GM12878 (cell line): ENCODE measurements around the gene KLF4. TPM values are rescaled to one million over a fixed set of nuclear protein-coding genes. Genes with fewer than 3 reads are reported as not detected.

Source experiments
- ATAC-seq: fragments of 200-7000 bp; cut with Tn5 transposase; 3 replicates; pipeline ENCODE4 v1.9.1; 2020; ENCODE audit warnings: mild to moderate bottlenecking, moderate library complexity
- BruUV-seq: library from RNA; stranded (reverse); fragments of 400-500 nt; replicated peaks from 2 replicates; lab custom pipeline; 2021; lab: Mats Ljungman, UMichigan
- CTCF ChIA-PET: fragments of 300-600 bp; sonication (Branson Sonifier 250); formaldehyde crosslinking; extraction: SDS; loops from one replicate; lab custom pipeline; 2021; ENCODE audit warnings: inconsistent platforms; lab: Yijun Ruan, JAX
- POLR2A ChIA-PET: fragments of 350-600 bp; formaldehyde crosslinking; extraction: SDS; loops from one replicate; lab custom pipeline; 2021; ENCODE audit warnings: inconsistent platforms; lab: Charles Lee
- RAD21 ChIA-PET: fragments of 300-600 bp; sonication (Branson Sonifier 250); formaldehyde crosslinking; loops from one replicate; lab custom pipeline; 2023; ENCODE audit warnings: antibody characterized with exemption; ENCODE audit not compliant: unreplicated experiment; lab: Charles Lee
- SMC1A ChIA-PET: fragments of 300-600 bp; sonication (Branson Sonifier 250); formaldehyde crosslinking; loops from one replicate; lab custom pipeline; 2023; ENCODE audit not compliant: unreplicated experiment, uncharacterized antibody; lab: Charles Lee
- DNase-seq: peaks from one replicate; pipeline ENCODE4 v3.0.0-alpha.2; 2011; ENCODE audit warnings: low read depth, low spot score
- FAIRE-seq: peaks from 3 replicates; lab custom pipeline; 2011; peaks lifted over from hg19 to GRCh38; lab: Jason Lieb, UNC
- H2AFZ ChIP-seq: 2 replicates; pipeline ENCODE4 v1.6.0; 2011; ENCODE audit warnings: low read depth, low read length, control low read depth; ENCODE audit not compliant: control insufficient read depth
- H3K27ac ChIP-seq: 2 replicates; pipeline ENCODE4 v1.5.1; 2011; ENCODE audit warnings: control low read depth; ENCODE audit not compliant: control insufficient read depth, insufficient read depth
- H3K27me3 ChIP-seq, 2 experiments: replicated peaks in 1 of 2; 2 replicates each; pipeline versions ENCODE4 v1.6.0 to v1.6.1; 2011; ENCODE audit warnings: low read length in 1 of 2; ENCODE audit not compliant: control insufficient read depth in 2 of 2, insufficient read depth in 2 of 2
- H3K36me3 ChIP-seq, 2 experiments: 2 replicates each; pipeline ENCODE4 v1.5.1; 2011; ENCODE audit warnings: low read length in 1 of 2; ENCODE audit not compliant: control insufficient read depth in 2 of 2, insufficient read depth in 2 of 2
- H3K4me1 ChIP-seq: 2 replicates; pipeline ENCODE4 v1.6.1; 2011; ENCODE audit warnings: mild to moderate bottlenecking, low read length, moderate library complexity, mixed read lengths; ENCODE audit not compliant: control insufficient read depth, insufficient read depth
- H3K4me2 ChIP-seq: 2 replicates; pipeline ENCODE4 v1.6.0; 2011; ENCODE audit warnings: control low read depth; ENCODE audit not compliant: control insufficient read depth, insufficient read depth
- H3K4me3 ChIP-seq: fragments of 200-600 bp; sonication (generic); 2 replicates; pipeline ENCODE4 v1.5.1; 2016
- H3K79me2 ChIP-seq: 2 replicates; pipeline ENCODE4 v1.6.0; 2011; ENCODE audit warnings: low read length; ENCODE audit not compliant: control insufficient read depth, insufficient read depth
- H3K9ac ChIP-seq: 2 replicates; pipeline ENCODE4 v1.8.0; 2011; ENCODE audit warnings: low read length, control low read depth, mixed read lengths; ENCODE audit not compliant: control insufficient read depth, insufficient read depth
- H3K9me3 ChIP-seq: replicated peaks from 3 replicates; pipeline ENCODE4 v1.5.1; 2011; ENCODE audit warnings: mild to moderate bottlenecking, low read length; ENCODE audit not compliant: control insufficient read depth, insufficient read depth
- H4K20me1 ChIP-seq: 2 replicates; pipeline ENCODE4 v1.6.0; 2011; ENCODE audit not compliant: control insufficient read depth, insufficient read depth
- CEBPZ ChIP-seq: fragments of 150-350 bp; IDR thresholded peaks from 2 replicates; pipeline ENCODE4 v1.6.1; 2016; ENCODE audit warnings: low read depth, low read length
- DPF2 ChIP-seq: fragments of 450-650 bp; IDR thresholded peaks from 2 replicates; pipeline ENCODE4 v1.6.1; 2017; ENCODE audit warnings: mild to moderate bottlenecking
- ELK1 ChIP-seq: IDR thresholded peaks from 2 replicates; pipeline ENCODE4 v1.6.1; 2012; ENCODE audit warnings: low read depth, low read length, improper control_type of control experiment
- GATAD2B ChIP-seq: fragments of 450-650 bp; conservative IDR thresholded peaks from 2 replicates; pipeline ENCODE4 v1.6.1; 2017; ENCODE audit warnings: low read depth, mild to moderate bottlenecking, moderate library complexity
- HDAC2 ChIP-seq: fragments of 200-600 bp; sonication (generic); IDR thresholded peaks from 2 replicates; pipeline ENCODE4 v1.6.1; 2017
- IKZF1 ChIP-seq: fragments of 450-650 bp; conservative IDR thresholded peaks from 2 replicates; pipeline ENCODE4 v1.6.1; 2017; ENCODE audit warnings: antibody characterized with exemption, mild to moderate bottlenecking
- MEF2A ChIP-seq: IDR thresholded peaks from 2 replicates; pipeline ENCODE4 v1.6.1; 2011; ENCODE audit warnings: low read depth, mild to moderate bottlenecking, low read length, moderate library complexity; ENCODE audit not compliant: insufficient read depth
- NBN ChIP-seq: fragments of 450-650 bp; IDR thresholded peaks from 2 replicates; pipeline ENCODE4 v1.6.1; 2016
- SIX5 ChIP-seq: IDR thresholded peaks from 2 replicates; pipeline ENCODE4 v1.6.1; 2011; ENCODE audit warnings: mild to moderate bottlenecking, low read depth, low read length, moderate library complexity; ENCODE audit not compliant: severe bottlenecking
- TCF7 ChIP-seq: IDR thresholded peaks from 2 replicates; pipeline ENCODE4 v1.6.1; 2014; ENCODE audit warnings: antibody characterized with exemption, borderline replicate concordance
- ZBTB4 ChIP-seq: fragments of 450-650 bp; formaldehyde crosslinking; IDR thresholded peaks from 2 replicates; pipeline ENCODE4 v1.4.0; 2022; ENCODE audit warnings: mild to moderate bottlenecking, moderate library complexity
- ZNF217 ChIP-seq: fragments of 450-650 bp; IDR thresholded peaks from 2 replicates; pipeline ENCODE4 v1.6.1; 2017; ENCODE audit warnings: antibody characterized with exemption, mild to moderate bottlenecking
- ZNF592 ChIP-seq: fragments of 450-650 bp; IDR thresholded peaks from 2 replicates; pipeline ENCODE4 v1.6.1; 2017; ENCODE audit warnings: mild to moderate bottlenecking, moderate library complexity
- WGBS: methylation state at CpG from one replicate; pipeline ENCODE4 v1.1.6; 2016; ENCODE audit warnings: low lambda C conversion rate; ENCODE audit not compliant: insufficient replicate concordance, insufficient coverage; ENCODE audit errors: missing lambda C conversion rate; 5-methylcytosine and 5-hydroxymethylcytosine counted together
- in situ Hi-C: fragments of 300-500 bp; cut with MboI; formaldehyde crosslinking; loops from 9 replicates; pipeline ENCODE4 v1.14.3; 2018; ENCODE audit warnings: mixed read lengths
- intact Hi-C: fragments of 100-400 bp; cut with micrococcal nuclease; formaldehyde crosslinking; loops from one replicate; pipeline ENCODE4 v1.14.2; 2022; ENCODE audit not compliant: unreplicated experiment
- polyA plus RNA-seq, 11 experiments: library from polyadenylated mRNA; depleted of rRNA in 4 of 11; unstranded in 6 of 11; stranded (reverse) in 5 of 11; fragments of >200 nt; fragmentation: Nextera tagmentation in 4 of 11; fragmentation: Illumina TruSeq in 1 of 11; extraction: Ambion mirVana in 4 of 11; extraction: Trizol in 1 of 11; gene quantifications; 1 replicate in 1 of 11; 2 replicates in 10 of 11; pipeline versions ENCODE4 v1.2.1 to v1.2.3, GENCODE V29; 2011 to 2016; ENCODE audit warnings: inconsistent platforms in 2 of 11, missing spikeins in 2 of 11, low read depth in 1 of 11
- total RNA-seq, 4 experiments: library from RNA; depleted of rRNA in 3 of 4; stranded (reverse); fragments of >200 nt in 3 of 4; fragmentation: Illumina TruSeq in 1 of 4; extraction: Trizol in 1 of 4; gene quantifications; 2 replicates each; pipeline versions ENCODE4 v1.2.1 to v1.2.3, GENCODE V29; 2013 to 2021

KLF4 gene
- total and polyA plus RNA-seq, 10 of the 15 experiments (the other 5 are each of a cell fraction or from before 2014, with no cell fraction given): 0.03 to 0.40 (median 0.10) TPM; not detected in 1

- SMC1A ChIA-PET: no interaction called here
- no TSS peak for BruUV-seq
- TF ChIP-seq ELK1 (no peak), DPF2 (no peak), HDAC2 (no peak), ZNF592 (no peak), ZNF217 (no peak), MEF2A (no peak), GATAD2B (no peak), NBN (no peak), IKZF1 (no peak), ZBTB4 (CRISPR knock-in tag) (no peak), SIX5 (no peak), CEBPZ (no peak), TCF7 (no peak)
Observed at GRCh38 chr9:107496976-107497375, 7.4 kb upstream of the KLF4 start.

More at GRCh38 chr9:107496976-107497375, 7.4 kb upstream of the KLF4 start:
- H3K27me3 ChIP-seq: peaks cover 0 to 1% of the 10 kb centered on the region in 2 experiments; a peak in 1 of 4 replicates
- H3K27ac ChIP-seq: no peak overlapping the region
- H4K20me1 ChIP-seq: no peaks in the 10 kb centered on the region
- ChIA-PET POLR2A (no interaction called here), RAD21 (interaction anchor here (0.6 kb wide), 1 partner anchor 459 kb away, joined by 3 read pairs; no protein-coding TSS in a partner anchor), CTCF (no interaction called here)
- no peak overlapping the region for H3K4me3 ChIP-seq
- intact Hi-C loops: no loop called here
- DNase-seq: no peak
- no peak overlapping the region for H3K9ac ChIP-seq
- ATAC-seq: no peak
- in situ Hi-C loops: loop anchor here (25.0 kb wide), 1 partner anchor 765 kb away; no protein-coding TSS in a partner anchor
- H3K79me2 ChIP-seq: no peaks in the 10 kb centered on the region
- H3K4me2 ChIP-seq: no peak overlapping the region
- WGBS: 0% methylated on average over 2 of the region's 2 CpGs
- no peak overlapping the region for H2AFZ ChIP-seq
- H3K4me1 ChIP-seq: no peaks in the 10 kb centered on the region
- H3K9me3 ChIP-seq: no peaks in the 10 kb centered on the region
- H3K36me3 ChIP-seq: no peaks in the 10 kb centered on the region
- FAIRE-seq: no peak
